ENCODE measurements around the gene UBE2F. TPM values are rescaled to one million over a fixed set of nuclear protein-coding genes. Genes with fewer than 3 reads are reported as not detected.

UBE2F gene
- total RNA-seq, 1 experiment from 2014 or later: 62.1 TPM

DNA sequence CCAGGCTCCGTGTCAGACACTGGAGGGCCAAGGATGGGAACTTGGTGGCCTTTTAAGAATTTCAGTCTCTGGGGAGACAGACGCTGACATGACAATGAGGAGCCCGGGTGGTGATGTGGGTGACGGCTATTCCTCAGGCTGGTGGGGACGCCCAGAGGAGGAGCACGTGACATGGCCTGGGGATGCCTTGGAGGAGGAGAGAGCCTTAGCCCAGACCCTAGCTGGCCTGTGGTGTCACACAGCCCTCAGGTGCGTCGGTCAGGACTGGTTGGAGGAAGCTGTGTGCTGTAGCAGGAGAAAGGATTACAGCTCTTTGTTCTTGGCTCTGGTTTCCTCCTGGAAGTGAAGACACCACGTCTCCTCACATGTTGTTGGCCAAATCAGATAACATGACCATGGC lies 54.0 kb downstream of the UBE2F start:
- Histone ChIP-seq H3K9me3 (ENCODE audit: control insufficient read depth, low read depth, low read length) (no peaks in the 10 kb centered on the region), H4K5ac (ENCODE audit: insufficient read length, low read depth, low read length) (no peak overlapping the region), H3T11ph (ENCODE audit: low read length) (no peak overlapping the region), H2BK20ac (ENCODE audit: low read depth, low read length, poor library complexity, severe bottlenecking) (no peak overlapping the region), H3K4ac (ENCODE audit: low read depth, low read length) (no peak overlapping the region), H4K8ac (replicated peaks; ENCODE audit: insufficient read length, low read depth, low read length) (no peak overlapping the region), H3K79me1 (ENCODE audit: insufficient read depth, low read depth, low read length, poor library complexity, severe bottlenecking) (peaks cover 4% of the 10 kb centered on the region), H3K56ac (ENCODE audit: insufficient read length, low read depth, low read length) (no peak overlapping the region), H3K4me1 (ENCODE audit: insufficient read depth, low read length) (no peaks in the 10 kb centered on the region), H3K27me3 (ENCODE audit: insufficient read depth, low read length) (no peaks in the 10 kb centered on the region), H2AK5ac (ENCODE audit: insufficient read length, low read length) (no peak overlapping the region), H2AFZ (ENCODE audit: low read length) (no peak overlapping the region), H3K18ac (ENCODE audit: insufficient read length, low read depth, low read length) (no peak overlapping the region), H3K23ac (ENCODE audit: insufficient read length, low read depth, low read length) (no peak overlapping the region), H2BK15ac (ENCODE audit: low read depth, low read length) (no peak overlapping the region), H4K20me1 (ENCODE audit: control insufficient read depth, insufficient read depth, insufficient read length) (no peaks in the 10 kb centered on the region), H3K4me2 (ENCODE audit: insufficient read depth, insufficient read length, low read length) (no peak overlapping the region), H3K14ac (ENCODE audit: insufficient read depth, low read length) (no peak overlapping the region), H3K9ac (ENCODE audit: extremely low read depth, insufficient read length, low read length) (no peak overlapping the region), H3K79me2 (ENCODE audit: insufficient read depth, low read length) (peaks cover 2% of the 10 kb centered on the region; the same call in 1 of the 2 replicates), H4K91ac (ENCODE audit: insufficient read length, low read depth, low read length) (no peak overlapping the region), H2BK120ac (ENCODE audit: low read depth, low read length, poor library complexity, severe bottlenecking) (no peak overlapping the region), H3K23me2 (ENCODE audit: insufficient read length, low read depth, low read length, poor library complexity, severe bottlenecking) (no peaks in the 10 kb centered on the region), H3K27ac (ENCODE audit: insufficient read length, low read depth, low read length) (no peak overlapping the region), H2BK12ac (ENCODE audit: insufficient read length, low read depth, low read length) (no peak overlapping the region), H2BK5ac (ENCODE audit: insufficient read length, low read length) (no peak overlapping the region)
- peak overlapping the region in 2 of 3 experiments; percentile 22 to 73; a peak in 2 of 7 replicates for H3K27ac Mint-ChIP-seq
- WGBS (ENCODE audit: extremely low coverage, insufficient read length, low lambda C conversion rate): no CpG with 5 or more reads among the region's 9 CpGs
- H3K9me3 Mint-ChIP-seq: no peaks in the 10 kb centered on the region
- no peak overlapping the region for H3K4me3 Mint-ChIP-seq
- no peaks in the 10 kb centered on the region; the same call in 1 of the 2 replicates for H3K27me3 Mint-ChIP-seq (ENCODE audit: low read depth)
- no peak for DNase-seq
- H3K4me1 Mint-ChIP-seq: no peaks in the 10 kb centered on the region
- TF ChIP-seq, protein P1, sequence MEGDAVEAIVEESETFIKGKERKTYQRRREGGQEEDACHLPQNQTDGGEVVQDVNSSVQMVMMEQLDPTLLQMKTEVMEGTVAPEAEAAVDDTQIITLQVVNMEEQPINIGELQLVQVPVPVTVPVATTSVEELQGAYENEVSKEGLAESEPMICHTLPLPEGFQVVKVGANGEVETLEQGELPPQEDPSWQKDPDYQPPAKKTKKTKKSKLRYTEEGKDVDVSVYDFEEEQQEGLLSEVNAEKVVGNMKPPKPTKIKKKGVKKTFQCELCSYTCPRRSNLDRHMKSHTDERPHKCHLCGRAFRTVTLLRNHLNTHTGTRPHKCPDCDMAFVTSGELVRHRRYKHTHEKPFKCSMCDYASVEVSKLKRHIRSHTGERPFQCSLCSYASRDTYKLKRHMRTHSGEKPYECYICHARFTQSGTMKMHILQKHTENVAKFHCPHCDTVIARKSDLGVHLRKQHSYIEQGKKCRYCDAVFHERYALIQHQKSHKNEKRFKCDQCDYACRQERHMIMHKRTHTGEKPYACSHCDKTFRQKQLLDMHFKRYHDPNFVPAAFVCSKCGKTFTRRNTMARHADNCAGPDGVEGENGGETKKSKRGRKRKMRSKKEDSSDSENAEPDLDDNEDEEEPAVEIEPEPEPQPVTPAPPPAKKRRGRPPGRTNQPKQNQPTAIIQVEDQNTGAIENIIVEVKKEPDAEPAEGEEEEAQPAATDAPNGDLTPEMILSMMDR (conservative IDR thresholded peaks at IDR 0.05): no peak
- peaks cover 9 to 17% (median 15%) of the 10 kb centered on the region in 3 experiments; a peak in 6 of 7 replicates for H3K36me3 Mint-ChIP-seq (ENCODE audit: insufficient read depth in 1 of 3, low read depth in 3 of 3)

Data from H9 (cell line).